NCI-H1092 (cell line): ENCODE data around the gene CACNA1A.
A peak's percentile ranks its signal among the peaks of the same experiment; 100 is the strongest.
"Not testable (repeated sequence)": the region's sequence is repeated elsewhere in the genome, so short reads cannot be mapped to it uniquely, and the experiment has no call there.

ENCODE experiments used
- DNase-seq: peaks from one replicate; lab custom pipeline; 2025; lab: John Stamatoyannopoulos, UW

CACNA1A gene

DNA sequence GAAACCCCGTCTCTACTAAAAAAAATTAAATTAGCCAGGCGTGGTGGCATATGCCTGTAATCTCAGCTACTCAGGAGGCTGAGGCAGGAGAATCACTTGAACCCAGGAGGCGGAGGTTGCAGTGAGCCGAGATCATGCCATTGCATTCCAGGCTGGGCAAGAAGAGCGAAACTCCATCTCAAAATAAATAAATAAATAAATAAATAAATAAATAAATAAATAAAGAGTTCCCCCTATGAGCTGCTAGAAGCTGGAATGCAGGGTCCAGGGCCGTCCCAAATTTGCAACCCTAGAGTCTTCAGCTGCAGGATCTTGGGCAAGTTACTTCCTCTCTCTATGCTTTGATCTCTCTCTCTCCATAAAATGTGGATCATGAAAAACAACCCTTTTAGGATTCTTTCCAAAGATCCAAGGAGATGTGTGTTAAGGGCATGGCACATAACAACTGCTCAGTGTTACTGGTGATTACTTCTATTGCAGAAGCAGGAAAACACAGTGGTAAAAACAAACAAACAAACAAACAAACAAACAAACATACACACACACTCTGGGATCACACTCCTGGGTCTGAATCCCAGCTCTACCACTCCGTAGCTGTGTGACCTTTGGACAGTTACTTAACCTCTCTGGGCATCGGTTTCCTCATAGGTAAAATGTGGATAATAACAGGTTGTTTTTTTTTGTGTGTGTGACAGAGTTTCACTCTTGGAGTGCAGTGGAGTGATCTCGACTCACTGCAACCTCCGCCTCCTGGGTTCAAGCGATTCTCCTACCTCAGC, 78.8 kb downstream of the CACNA1A start:
- no peak for DNase-seq

DNA sequence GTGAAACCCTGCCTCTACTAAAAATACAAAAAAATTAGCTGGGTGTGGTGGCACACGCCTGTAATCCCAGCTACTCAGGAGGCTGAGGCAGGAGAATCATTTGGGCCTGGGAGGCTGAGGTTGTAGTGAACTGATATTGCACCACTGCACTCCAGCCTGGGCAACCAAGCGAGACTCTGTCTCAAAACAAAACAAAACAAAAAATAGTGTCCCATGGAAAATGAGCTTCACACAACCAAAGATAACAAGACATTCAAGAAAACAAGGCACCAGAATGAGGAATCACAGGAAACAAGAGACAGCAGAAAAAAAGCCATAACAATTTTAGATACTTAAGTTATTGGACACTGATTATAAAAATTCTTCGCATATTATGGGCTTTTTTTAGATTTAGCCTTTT, 80.4 kb downstream of the CACNA1A start:
- not testable (repeated sequence) for DNase-seq

DNA sequence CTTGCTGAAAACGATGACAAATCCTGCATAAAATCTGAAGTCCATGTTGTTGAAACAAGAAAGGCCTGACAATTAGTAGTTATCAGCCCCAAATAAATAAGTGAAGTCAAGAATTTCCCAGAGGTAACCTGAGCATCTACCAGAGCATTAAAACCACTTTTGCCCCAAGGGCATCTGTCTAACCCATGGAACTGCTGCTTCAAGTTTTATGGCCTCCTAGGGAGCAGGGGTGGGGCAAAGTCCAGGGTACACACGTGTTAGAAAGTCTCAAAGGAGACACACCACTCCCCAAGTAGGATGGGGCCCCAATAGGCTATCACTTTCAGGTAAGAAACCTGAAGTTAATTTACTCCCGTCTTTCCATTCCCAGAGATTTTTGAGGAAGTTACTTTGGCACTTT, 81.1 kb downstream of the CACNA1A start:
- DNase-seq: no peak

DNA sequence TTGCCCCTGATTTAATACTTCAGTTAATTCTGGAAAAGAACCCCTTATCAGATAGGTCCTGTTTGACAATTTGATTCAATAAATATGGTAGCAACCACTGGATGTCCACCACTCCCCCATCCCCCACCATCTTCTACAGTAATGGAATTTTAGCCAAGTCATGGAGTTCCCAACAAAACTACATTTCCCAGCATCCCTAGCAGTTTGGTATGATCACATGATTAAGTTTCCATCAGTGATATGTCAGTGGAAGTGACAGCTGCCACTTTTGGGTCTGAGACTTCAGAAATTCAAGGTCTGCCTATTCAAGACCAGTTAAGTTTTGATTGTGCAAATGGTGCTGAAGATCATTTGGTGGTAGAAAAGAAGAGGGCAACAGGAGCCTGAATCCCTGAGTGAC, 85.5 kb downstream of the CACNA1A start:
- DNase-seq: no peak

DNA sequence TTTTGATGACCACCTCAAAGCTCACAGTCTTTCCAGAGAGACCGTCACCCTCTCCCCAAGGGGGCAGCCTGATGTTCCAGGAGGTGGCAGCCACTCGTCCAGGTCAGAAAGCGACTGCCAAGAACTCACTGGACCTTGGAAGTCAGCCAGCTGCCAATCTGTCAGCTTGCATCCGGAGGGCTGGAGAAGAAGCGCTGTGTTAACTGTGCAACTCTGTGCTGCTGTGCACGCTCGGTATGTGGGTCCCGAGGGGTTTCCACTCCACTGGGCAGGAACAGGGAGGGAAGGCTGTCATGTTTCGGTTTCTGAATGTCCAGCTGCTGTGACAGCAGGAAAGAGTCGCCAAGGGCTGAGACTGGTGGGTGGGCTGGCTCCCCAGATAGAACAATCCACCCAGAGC, 89.2 kb downstream of the CACNA1A start:
- DNase-seq: peak; percentile 16

DNA sequence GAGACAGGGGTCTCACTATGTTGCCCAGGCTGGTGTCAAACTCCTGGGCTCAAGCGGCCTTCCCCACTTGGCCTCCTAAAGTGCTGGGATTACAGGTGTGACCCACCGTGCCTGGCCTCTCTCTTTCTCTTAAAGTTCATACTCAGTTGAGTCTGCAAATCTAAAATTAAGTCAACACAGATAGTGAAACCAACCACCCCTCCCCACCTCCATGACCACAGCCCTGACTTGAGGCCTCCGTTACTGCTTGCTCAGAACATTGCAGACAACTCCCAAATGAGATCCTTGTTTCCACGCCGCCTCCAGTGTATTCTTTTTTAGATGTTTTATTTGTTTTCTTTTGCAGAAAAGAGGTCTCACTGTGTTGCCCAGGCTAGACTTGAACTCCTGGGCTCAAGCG, 94.4 kb downstream of the CACNA1A start:
- no peak for DNase-seq

DNA sequence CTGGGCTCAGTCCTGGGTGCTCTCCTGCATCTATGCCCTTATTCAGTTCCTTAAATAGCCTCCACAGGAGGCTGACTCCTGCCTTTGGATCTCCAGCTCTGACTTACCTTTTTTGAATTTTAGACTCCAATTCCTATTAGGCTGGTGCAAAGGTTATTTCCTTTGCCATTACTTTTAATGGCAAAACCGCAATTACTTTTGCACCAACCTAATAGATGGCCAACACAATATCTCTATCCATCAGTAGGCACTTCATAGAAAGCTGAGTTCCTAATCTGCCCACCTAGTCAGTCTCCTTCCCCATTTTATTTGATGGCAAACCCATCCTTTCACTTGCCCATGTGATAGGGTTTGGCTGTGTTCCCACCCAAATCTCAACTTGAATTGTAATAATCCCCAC, 95.3 kb downstream of the CACNA1A start:
- no peak for DNase-seq

DNA sequence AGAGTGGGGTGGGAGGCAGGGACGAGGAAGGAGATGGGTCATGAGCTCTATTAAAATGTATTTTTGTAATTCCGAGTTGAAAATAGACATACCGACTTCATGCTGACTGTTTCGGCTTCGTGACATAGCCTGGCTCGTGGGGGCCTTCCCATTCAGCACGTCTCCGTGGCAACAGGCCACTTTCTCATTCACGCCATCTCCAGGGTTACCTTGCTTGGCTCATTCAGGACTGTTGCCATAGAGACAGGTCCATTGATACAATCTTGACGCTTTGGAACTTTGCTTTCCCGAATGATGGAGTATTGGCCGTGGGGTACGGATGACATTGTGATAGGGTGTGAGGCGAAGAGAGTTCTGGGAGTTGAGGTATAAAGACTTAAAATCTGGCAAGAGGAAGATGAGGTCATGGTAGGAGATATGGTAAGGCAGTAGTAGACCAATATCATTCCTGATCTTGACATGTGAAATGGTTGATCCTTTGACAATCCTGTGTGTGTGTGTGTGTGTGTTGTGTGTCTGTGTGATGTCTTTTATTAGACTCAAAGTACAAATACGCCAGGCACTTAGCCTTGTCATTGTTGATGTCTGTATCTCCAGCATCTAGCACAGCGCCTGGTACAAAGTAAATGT, 97.3 kb downstream of the CACNA1A start:
- no peak for DNase-seq

DNA sequence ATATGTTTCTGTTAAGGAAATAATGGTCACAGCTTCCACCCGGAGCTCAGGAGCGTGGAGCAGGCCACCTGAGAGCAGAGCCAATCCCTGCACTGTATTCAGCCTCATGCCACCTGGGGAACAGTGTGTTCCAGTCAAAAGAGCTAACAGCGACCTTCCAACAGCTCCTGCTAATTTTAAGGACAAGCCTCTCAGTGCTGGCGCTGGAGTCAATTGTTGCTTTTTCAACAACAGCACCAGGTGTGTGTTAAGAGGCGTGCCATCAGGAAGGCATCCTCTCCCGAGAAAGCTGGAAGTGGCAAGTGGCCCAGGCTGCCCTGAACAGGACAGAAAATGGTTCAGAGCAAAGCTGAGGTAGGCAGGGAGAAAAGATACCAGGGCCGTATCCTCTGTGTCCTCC, 102.0 kb downstream of the CACNA1A start:
- no peak for DNase-seq

DNA sequence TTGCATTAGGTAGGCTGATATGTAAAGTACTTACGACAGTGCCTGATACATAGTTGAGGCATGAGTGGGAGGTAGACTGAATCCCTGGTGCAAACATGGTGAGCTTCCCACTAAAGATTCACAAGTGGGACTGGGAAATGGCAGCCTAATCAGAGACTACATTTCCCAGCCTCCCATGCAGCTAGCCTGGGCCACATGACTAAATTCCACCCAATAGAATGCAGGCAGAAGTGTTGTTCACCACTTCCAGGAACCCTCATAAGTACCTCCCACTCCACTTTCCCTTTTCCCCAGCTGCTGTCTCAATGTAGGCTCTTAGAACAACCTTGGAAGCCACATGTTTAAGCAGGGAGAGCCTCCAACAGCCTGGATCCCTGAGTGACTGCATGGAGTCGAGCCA, 104.9 kb downstream of the CACNA1A start:
- no peak for DNase-seq

DNA sequence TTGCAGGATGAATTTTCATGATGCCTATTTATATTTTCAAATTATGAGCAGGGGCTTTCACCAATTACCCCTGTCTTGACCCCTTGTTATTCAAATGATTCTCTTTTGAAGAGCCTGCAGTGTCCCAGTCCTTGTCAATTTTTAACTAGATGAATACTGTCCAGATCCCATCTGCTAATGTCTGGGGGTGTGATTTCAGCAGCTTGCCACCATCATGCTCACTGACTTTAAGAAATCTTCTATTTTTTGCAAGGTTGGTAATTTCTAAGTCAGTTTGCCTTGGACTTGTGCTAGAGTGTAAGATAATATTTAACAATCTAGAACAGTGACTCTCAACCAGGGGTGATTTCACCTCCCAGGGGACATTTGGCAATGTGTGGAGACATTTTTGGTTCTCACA, 106.0 kb downstream of the CACNA1A start:
- DNase-seq: no peak

DNA sequence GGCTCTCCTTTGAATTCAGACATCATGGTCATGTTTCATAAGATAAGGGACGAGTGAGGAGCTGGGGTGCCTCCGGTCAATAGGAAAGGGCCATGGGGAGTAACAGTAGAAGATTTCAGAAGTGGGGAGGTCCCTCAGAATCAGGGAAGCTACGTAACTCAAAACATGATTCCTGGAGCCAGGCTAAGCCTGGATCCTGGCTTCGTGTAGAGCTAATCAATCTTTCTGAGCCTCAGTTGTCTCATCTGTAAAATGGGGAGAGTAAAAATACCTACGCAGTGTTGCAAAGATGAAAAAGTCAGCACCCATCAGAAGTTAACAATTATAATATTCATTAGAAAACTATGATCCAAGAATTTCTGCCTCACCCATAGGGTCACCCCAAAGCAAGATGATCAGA, 106.5 kb downstream of the CACNA1A start:
- no peak for DNase-seq

DNA sequence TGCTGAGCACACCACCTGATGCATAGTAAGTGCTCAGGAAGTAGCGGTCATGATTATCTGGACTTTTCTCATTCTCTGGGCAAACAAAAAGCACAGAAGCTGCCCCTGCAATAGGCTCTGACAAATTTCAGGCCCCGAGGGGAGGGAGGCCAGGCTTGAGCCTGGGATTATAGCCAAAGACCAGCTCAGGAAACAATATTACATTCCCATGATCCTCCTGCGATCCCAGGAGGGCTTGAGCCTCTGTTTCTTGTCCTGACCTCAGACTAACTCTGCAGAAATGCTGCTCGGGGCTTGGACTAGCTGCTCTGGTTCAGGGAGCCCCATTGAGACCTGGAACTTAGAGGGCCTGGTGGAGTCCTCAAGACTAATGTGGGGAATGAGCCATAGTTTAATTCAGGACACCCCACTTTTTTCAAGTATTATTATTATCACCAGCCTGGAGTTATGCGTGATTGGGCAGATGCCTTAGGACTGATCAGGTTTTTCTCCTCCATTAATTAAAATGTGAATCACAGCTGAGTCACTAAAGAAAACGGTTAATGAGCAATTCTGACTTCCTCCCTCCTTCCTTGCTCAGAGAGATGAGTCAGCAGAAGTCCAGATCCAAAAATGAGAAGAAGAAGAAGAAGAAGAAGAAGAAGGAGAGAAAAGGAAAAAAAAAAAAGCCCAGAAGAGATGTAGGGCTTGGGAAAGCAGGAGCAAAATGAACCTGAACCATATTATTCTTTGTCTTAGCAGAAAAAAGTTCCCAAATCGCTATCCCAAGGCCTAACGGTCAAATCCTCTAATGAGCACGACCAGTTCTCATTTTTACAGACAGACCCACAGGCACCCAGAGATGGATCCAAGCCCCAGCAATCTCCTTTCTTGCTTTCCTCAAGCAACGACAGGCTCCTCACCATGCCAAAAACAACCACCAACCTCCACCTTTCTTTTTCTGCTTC, 107.2 kb downstream of the CACNA1A start:
- DNase-seq: no peak

DNA sequence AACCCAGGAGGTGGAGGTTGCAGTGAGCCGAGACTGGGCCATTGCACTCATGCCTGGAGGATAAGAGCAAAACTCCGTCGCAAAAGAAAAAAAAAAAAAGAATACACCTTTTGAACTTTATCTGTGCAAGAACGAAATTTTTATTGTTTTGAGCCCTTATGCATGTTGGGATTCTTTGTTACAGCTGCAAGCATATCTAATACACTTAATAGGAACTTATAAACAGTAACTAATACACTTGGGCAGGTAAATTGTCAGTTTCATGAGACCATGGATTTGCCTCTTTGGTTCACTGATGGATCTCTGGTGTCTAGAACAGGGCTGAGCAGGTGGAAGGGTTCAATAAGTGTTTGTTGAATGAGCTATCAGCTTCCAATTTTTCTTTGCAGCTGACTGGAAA, 108.1 kb downstream of the CACNA1A start:
- no peak for DNase-seq

DNA sequence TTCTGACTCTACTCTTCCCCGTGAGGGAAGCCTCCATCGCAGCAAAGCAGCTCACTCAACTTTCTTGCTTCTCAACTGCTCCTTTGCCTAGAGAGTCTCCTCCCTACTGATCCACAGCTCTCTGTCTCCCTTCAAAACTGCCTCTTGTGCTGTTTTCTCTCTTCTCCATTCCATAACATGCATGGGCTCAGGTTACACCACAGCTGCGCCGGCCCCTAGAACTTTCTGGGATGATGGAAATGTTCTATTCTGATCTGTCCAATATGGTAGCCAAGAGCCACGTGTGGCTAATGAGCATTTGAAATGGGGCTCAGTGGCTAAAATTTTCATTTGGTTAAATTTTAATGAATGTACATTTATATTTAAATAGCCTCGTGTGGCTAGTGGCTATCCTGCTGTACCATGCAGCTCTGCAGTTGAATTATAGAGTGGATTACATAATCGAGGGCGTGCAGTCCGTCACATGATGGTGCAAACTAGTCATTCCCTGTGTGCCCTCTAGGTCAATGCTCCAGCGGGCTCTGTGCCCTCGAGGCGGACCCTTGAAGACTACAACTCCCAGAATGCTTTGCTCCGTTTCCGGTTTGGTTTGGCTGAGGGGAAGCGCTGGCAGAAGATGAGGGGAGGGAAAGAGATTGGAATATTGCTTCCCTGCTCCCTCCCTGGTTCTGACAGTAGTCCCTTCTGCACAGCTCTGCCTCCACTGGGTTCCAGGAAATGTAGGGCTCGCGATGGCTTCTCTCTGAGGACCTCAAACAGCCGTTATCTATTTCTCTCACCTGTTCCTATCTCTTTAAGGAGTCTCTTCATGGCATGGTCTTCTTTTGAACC, 109.8 kb downstream of the CACNA1A start:
- no peak for DNase-seq

DNA sequence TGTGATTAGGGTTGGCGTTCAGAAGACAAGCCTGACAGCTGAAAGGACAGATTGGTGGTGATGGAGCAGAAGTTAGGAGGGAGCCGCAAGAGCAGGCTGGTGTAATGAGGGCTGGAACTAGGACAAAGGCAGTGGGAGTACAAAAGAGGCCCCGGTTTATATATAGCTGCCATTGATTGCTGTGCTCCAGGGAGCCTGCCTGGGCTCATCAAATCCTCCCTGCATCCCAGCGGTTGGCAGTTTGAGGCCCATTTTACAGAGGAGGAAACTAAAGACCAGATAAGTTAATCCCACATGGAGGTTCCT, 123.7 kb downstream of the CACNA1A start:
- no peak for DNase-seq

DNA sequence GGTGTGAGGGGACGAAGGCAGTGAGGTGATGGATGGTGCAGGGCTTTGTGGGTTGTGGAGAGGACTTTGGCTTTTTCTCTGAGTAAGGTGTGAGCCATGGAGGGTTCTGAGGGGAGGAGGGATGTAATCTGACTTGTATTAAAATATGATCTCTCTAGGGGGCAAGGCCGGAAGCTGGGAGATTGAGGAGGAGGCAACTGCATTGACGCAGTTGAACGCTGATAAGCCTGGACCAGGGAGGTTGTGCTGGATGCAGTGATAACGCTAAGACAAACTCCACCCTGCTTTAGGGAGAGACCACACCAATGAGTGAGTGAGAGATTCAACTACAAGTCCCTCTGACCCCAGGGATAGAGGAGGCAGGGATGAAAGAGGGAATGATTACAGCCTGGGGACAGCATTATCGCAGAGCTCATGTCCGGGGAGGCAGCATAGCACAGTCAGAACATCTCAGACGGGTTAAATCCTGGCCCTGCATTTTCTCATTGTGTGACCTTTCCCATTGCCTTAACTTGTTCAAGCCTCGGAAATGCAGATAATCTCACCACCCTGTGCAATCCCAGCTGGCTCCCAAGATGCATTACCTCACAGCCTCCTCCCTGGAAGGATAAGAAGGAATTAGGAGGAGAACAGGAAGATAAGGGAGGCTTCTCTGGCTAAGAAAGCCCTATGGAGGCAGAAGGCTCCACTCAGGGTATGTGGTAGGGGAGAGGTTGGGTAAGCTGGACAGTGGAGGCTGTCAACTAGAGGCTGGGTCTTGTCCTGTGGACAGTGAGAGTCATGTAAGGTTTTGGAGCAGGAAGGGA, 124.2 kb downstream of the CACNA1A start:
- no peak for DNase-seq

DNA sequence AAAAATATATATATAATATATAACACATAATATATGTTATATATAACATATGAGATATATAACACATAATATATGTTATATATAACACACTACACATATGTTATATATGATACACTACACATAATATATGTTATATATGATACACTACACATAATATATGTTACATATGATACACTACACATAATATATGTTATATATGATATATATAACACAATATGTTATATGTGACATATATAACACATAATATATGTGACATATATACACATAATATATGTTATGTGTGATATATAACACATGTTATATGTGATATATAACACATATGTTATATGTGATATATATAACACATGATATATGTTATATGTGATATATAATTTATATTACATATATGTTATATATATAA, 129.7 kb downstream of the CACNA1A start:
- no peak for DNase-seq

DNA sequence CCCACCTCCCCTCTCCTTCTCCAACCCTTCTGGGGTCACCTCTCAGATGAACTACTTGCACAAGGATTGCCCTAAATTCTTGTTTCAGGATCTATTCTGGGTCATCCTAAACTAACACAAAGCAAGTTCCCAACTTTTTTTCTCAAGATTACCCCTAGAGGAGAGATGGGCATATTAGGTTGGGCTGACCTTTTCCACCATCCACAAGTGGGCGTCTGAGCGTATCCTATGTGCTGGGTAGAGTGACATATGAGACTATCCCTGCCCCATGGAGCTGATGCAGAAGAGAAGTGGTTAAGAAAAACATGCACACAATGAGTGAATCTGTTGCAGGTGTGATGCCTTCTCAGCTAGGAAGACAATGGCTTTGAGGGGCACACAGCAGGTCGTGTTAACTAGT, 132.7 kb downstream of the CACNA1A start:
- DNase-seq: no peak

DNA sequence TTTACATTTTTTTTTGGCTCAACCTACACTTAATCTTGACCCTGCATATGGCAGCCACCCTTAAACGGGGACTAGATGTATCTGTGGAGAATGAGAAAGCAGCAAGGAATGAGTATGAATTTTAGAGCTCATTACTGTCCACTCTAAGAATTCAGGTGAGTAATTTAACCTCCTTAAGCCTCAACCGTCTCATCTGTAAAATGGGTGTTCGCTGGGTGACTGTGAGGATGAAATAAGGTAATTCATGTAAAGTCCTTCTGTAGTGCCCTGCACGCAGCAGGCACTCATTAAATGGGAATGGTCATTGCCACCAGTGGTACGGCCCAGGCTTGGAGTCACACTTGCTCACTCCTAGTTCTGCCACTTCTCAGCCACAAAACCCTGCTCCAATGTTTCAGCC, 135.3 kb downstream of the CACNA1A start:
- DNase-seq: no peak

DNA sequence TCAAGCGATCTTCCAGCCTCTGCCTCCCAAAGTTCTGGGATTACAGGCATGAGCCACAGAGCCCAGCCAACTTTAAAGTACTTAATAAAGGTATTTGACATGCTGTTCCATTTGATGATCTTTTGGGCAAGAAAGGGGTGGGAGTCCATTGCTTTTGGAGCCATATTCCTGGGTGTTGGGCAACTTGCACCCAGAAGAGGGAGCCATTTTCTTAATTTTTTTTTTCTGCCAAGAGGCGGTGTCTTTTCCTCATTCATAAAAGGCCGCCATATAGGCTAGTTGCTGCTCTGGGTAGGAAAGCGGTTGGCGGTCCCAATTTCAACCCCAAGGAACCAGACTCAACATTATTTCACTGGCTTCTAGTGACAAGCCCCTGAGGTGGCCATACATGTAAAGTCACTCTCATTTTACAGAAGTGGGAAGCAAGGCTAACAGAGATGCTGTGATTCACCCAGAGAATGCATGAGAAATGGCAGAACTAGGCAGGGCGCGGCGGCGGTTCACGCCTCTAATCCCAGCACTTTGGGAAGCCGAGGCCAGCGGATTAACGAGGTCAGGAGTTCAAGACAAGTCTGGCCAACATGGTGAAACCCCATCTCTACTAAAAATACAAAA, 139.6 kb downstream of the CACNA1A start:
- DNase-seq: no peak
